HG03103 (cell line): Measurements from ENCODE around the gene FAM177B.

Experiments used
- ATAC-seq: cut with Tn5 transposase; IDR thresholded peaks from one replicate; pipeline ENCODE4 v1.9.1; 2021; ENCODE audit warnings: low read depth; ENCODE audit not compliant: unreplicated experiment

FAM177B gene

DNA sequence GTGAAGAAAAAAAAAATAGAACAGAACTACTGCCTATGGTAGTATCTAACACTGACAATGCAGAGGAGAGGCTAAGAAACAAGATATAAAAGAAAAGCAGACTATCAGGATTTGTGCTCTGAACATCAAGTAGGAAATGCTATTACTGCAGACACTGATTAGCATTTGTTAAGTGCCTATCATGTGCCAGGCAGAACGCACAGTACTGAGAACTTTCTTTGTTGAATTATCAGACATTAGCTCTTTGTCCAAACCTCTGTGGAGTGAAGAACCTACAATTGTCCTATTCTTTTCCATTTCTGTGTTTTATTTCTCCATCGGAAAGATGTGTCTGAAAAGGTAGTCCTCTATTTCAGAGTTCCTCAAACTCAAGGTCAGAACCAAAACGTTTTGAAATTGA is 47.4 kb downstream of the FAM177B start:
- ATAC-seq = no peak

DNA sequence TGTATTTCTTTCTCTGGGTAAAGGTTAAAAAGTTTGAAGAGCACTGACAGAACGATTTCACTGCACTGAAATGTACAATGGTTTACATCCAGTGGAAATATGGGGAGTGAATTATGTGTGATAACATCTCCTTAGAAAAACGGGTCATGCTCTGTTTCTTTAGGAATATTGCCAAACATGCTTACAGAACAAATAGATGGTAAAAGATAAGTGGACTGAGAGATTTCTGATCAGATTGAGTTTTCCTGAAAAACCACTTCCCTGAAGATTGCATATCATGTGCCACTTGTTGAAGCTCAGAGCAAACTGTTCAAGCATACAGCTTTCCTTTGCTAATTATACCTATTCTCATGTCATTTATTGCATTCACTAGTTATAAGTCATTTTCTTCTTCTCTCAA is 47.9 kb downstream of the FAM177B start:
- ATAC-seq = no peak

DNA sequence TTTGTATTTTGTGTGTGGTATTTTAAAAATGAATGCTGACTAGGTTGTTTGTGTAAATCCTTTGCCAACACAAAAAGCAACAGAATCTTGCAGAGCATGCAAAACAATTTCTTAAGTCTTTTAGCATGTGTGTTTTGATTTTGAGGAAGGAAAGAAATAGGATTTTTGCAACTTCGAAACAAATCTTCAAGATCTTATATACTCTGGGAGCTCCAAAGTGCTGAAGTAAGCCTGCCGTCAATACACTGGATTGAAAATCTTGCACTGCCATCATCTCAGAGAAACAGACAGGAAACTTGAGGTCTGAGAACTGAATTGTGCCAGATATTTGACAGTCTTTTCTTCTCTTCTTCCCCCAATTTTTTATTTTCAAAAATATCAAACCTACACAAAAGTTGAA is 48.5 kb downstream of the FAM177B start:
- ATAC-seq = no peak

DNA sequence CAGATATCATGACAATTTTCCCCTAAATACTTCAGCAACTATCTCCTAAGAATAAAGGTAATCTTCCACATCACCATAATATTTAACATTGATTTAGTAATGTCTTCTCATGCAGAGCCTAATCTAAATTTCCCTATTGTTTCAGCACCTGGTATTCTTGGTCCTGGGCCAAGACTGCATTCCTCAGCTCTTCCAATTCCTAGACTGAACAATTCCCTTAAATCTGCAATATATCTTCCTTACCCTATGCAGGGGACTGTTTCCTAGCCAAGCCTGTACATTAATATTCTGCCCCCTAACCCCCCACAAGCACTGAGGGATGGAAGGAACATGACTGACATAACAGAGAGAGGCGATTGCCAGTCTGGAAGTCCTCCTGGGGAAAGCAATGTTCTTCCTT is 49.1 kb downstream of the FAM177B start:
- ATAC-seq = no peak

DNA sequence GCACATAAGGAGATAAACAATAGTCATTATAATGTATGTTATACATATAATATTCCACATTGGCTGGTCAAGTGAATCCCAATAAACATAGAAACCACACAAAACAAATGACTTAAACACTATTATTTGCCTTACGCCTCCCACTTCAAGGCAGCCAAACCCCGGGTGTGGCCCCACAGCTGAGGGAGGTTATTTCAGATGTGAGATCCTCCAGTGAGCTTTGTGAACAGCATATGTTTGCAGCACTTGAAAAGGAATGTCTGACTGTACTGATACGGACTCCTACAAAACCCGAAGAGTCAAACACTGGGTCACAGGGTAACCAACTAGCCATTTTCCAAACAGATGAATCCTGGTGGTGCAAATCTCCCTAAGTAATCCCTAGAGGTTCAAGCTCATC is 50.7 kb downstream of the FAM177B start:
- ATAC-seq = no peak

DNA sequence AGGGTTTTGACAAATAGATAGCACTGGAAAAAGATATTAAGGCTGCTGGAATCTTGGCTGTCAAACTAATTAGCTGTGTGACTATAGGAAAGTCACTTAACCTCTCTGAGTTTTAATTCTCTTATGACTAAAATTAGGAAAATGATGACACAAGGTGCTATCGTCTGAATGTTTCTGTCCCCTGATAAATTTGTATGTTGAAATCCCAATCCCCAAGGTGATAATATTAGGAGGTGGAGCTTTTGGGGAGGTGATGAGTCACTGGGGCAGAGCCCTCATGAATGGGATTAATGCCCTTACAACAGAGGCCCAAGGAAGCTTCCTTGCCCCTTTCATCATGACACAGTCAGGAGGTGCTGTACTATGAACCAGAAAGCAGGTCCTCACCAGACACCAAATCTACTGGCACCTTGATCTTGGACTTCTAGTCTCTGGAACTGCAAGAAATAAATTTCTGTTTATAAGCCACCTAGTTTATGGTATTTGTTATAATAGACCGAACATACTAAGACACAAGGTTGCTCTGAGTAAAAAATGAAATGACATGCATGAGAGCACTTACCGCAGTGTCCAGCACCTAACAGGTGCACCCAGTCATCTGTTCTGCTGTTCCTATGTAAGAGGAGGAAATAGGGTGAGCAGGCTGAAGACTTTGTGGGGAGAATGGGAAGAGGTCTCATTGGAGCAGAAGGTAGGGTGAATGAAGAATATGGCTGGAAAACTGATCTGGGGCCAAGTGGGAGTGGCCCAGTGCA is 51.6 kb downstream of the FAM177B start:
- ATAC-seq = no peak

DNA sequence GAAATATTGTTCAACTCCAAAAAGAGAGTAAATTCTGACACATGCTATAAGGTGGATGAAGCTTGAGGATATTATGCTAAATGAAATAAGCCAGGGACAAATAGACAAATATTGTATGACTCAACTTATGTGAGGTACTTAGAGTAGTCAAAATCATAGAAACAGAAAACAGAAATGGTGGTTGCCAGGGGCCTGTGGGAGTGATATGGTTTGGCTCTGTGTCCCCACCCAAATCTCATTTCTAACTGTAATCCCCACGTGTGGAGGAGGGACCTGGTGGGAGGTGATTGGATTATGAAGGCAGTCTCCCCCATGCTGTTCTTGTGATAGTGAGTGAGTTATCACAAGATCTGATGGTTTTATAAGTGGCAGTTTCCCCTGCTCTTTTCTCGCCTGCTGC is 53.1 kb downstream of the FAM177B start:
- ATAC-seq = no peak

DNA sequence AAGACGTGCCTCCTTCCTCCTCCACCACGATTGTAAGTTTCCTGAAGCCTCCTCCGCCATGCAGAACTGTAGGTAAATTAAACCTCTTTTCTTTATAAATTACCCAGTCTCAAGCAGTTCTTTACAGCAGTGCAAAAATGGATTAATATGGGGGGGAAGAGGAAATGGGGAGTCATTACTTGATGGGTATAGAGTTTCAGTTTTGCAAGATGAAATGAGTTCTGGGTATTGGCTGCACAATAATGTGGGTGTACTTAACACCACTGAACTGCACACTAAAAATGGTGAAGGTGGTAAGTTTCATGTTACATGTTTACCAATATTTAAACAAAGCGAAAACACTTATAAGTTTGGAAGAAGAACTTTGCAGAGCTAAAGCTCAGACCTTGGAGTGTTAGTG is 53.5 kb downstream of the FAM177B start:
- no peak for ATAC-seq

DNA sequence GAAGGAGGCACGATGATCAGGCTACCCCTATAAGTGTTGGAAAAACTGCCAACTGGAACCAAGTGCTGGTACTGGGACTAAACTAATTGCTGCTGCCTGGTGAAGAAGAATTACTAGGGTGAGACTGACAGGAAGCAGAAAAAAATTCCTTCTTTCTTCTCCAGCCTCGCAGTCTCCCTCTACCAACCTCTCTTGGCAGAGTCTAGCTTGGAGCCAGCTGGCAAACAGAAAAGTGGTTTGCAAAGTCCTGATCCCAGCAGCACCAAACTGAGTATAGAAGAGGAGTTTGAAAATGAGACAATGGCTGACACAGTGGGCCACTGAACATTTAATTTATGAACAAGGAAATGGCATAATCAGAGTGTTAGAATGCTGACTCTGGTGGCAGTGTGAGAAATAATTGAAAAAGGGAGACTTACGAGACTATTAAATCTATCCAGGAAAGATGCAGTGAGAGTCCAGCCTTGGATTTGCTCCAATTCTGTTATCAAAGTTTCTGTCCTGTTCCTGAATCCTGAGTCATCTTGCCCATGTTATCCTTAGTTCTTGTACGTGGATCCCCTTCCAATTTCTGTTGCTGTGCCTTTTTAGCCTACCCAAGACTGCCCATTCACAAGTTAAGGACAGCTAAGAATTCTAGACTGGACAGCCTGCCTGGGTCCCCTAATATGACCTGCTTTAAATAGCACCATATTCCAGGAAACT is 54.2 kb downstream of the FAM177B start:
- ATAC-seq = no peak

DNA sequence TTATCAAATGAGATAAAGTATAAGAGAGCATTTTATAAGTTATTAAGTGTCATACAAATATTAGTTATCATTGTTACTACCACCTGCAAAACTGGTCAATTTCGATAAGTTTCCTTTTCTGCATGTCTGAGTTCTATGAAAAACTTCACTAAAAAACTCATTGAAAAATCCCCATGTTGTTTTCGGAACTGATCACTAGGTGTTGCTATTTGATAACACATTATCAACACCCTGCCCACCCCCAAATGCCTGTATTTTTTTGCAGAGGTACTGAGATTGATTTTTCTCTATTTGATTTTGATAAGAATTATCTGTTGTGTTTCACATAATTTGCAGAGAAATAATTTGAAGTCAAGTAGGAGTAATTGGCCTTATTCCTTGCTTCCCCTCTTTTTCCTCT is 55.7 kb downstream of the FAM177B start:
- ATAC-seq = no peak

DNA sequence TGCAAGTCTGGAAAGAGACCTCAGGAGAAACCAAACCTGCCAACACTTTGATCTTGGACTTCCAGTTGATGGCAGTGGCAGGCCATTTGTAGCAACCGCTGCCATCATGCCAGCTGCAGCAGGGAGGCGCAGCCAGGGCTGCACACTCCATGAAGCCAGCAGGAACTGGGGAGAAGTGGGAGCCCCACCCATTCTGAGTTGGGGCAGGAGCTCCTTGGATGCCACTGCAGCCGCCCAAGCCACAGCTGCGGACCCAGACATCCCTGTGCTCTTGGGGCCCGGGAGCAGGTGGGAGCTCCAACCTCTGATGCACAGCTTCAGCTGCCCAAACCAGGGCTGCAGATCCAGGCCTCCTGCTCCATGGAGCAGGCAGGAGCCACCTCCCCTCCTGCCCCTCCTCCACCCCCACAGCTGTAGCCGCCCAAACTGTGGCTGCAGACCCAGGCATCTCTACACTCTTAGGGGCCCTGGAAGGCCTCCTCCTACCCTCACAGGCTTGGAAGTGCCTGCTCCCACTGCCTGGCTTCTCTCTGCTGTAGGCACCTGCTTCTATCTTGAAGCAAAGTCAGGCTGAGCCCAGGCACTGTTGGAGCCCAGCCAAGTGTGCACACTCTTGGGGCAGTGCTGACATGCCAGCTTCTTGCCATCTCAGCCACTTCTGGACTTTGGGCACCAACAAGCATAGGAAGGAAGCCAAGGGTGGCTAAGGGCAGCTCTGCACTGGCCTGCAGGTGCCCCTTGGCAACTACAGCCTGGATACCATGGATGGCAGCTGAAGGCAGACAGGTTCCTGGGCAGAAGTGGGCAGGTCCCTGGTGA is 57.9 kb downstream of the FAM177B start:
- ATAC-seq = no peak

DNA sequence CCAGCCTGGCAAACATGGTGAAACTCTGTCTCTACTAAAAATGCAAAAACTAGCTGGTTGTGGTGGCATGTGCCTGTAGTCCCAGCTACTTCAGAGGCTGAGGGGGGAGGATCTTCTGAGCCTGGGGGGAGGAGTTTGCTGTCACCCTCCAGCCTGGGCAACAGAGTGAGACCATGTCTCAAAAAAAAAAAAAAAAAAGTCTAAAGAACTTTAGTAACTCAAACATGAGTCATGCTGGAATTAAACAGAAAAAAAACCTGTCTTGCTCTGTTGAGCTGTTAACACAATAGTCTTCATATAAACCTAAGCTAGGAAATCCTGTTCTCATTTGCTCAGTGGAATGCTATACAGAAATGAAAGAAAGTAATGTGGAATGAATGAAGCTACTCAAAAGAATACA is 61.1 kb downstream of the FAM177B start:
- ATAC-seq = no peak

DNA sequence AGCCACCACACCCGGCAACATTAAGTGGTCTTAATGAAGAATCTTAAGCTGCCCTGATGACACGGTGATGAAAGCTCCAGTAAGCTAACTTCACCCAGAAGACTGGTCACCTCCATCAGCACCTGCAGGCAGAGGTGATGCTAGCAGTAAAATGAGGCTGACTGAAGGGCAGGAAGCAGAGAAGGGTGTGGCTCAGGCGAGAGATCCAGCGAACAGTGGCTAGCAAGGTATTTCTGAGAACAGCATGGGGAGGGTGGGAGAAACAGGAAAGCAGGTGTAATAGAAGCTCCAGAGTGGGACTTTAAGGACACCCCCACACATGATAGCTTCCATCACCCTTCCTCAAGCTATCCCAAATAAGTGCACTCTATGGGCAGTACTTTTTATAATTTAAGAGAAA is 62.0 kb downstream of the FAM177B start:
- no peak for ATAC-seq
